HCT116 (cell line): Measurements from ENCODE around the gene SLC35C1. TPM values are rescaled to one million over a fixed set of nuclear protein-coding genes. Genes with fewer than 3 reads are reported as not detected.

Experiments used
- ATAC-seq: fragments of 200-7000 bp; cut with Tn5 transposase; 2 replicates; pipeline ENCODE4 v1.9.1; 2020; ENCODE audit warnings: mild to moderate bottlenecking, moderate library complexity
- BruUV-seq: library from RNA; stranded (reverse); fragments of 400-500 nt; replicated peaks from 2 replicates; lab custom pipeline; 2021; lab: Mats Ljungman, UMichigan
- CTCF ChIA-PET: fragments of 300-600 bp; sonication (Branson Sonifier 250); formaldehyde crosslinking; loops from one replicate; lab custom pipeline; 2021; ENCODE audit warnings: antibody characterized with exemption; lab: Charles Lee
- POLR2A ChIA-PET: fragments of 300-600, 350-600 bp; sonication (Branson Sonifier 250); formaldehyde crosslinking; loops from one replicate; lab custom pipeline; 2021; ENCODE audit warnings: antibody characterized with exemption; lab: Charles Lee
- RAD21 ChIA-PET, 2 experiments: fragments of 300-600 bp; sonication (Branson Sonifier 250); formaldehyde crosslinking; loops; one replicate each; lab custom pipeline; 2023; ENCODE audit warnings: low total read pairs in 2 of 2; ENCODE audit not compliant: uncharacterized antibody in 2 of 2, unreplicated experiment in 2 of 2, low non-redundant PET in 1 of 2; lab: Charles Lee
- DNase-seq: peaks from one replicate; pipeline ENCODE4 v3.0.0-alpha.2; 2010; ENCODE audit warnings: low read depth, low spot score
- H2AFZ ChIP-seq: fragments of 200-600 bp; shearing (Covaris generic), sonication (generic); 2 replicates; pipeline ENCODE4 v1.6.1; 2017; ENCODE audit warnings: low read depth, mixed run types, mixed read lengths, antibody characterized with exemption, low read length; ENCODE audit not compliant: poor library complexity, severe bottlenecking
- H3K27ac ChIP-seq: 2 replicates; pipeline ENCODE4 v1.5.1; 2012; ENCODE audit warnings: low read depth, low read length
- H3K27me3 ChIP-seq: fragments of 200-600 bp; sonication (generic); 2 replicates; pipeline ENCODE4 v1.6.1; 2016; ENCODE audit warnings: mixed run types, low read length, mixed read lengths; ENCODE audit not compliant: insufficient read depth
- H3K36me3 ChIP-seq, 2 experiments: fragments of 200-500 bp in 1 of 2; fragments of 200-600 bp in 1 of 2; sonication (Bioruptor generic) in 1 of 2; sonication (generic) in 1 of 2; 2 replicates each; pipeline versions ENCODE4 v1.5.1 to v1.6.1; 2014 to 2016; ENCODE audit warnings: low read length in 2 of 2, inconsistent platforms in 1 of 2, mixed read lengths in 1 of 2, mixed run types in 1 of 2; ENCODE audit not compliant: insufficient read depth in 2 of 2, control insufficient read depth in 1 of 2
- H3K4me1 ChIP-seq, 2 experiments: fragments of 200-600 bp in 1 of 2; sonication (generic) in 1 of 2; 2 replicates each; pipeline versions ENCODE4 v1.5.1 to v1.6.1; 2012 to 2017; ENCODE audit warnings: low read length in 2 of 2, inconsistent platforms in 1 of 2, mild to moderate bottlenecking in 1 of 2, mixed read lengths in 1 of 2, mixed run types in 1 of 2, moderate library complexity in 1 of 2; ENCODE audit not compliant: insufficient read depth in 2 of 2, control insufficient read depth in 1 of 2
- H3K4me2 ChIP-seq: fragments of 200-600 bp; sonication (generic); 2 replicates; pipeline ENCODE4 v1.6.1; 2017; ENCODE audit warnings: mixed run types, low read length, mixed read lengths
- H3K4me3 ChIP-seq, 2 experiments: fragments of 200-600 bp in 1 of 2; sonication (generic) in 1 of 2; replicated peaks in 1 of 2; 2 replicates each; pipeline ENCODE4 v1.5.1; 2011 to 2016; ENCODE audit warnings: low read length in 2 of 2, control low read depth in 1 of 2, low read depth in 1 of 2, mild to moderate bottlenecking in 1 of 2, mixed read lengths in 1 of 2, mixed run types in 1 of 2
- H3K79me2 ChIP-seq: fragments of 200-600 bp; sonication (generic); 2 replicates; pipeline ENCODE4 v1.6.1; 2017; ENCODE audit warnings: mild to moderate bottlenecking, mixed run types, low read length, moderate library complexity, mixed read lengths; ENCODE audit not compliant: insufficient read depth
- H3K9ac ChIP-seq: fragments of 200-600 bp; sonication (generic); 2 replicates; pipeline ENCODE4 v1.6.1; 2016; ENCODE audit warnings: low read length, mixed read lengths
- H3K9me2 ChIP-seq: fragments of 200-600 bp; sonication (generic), shearing (Covaris generic); 2 replicates; pipeline ENCODE4 v1.6.1; 2017; ENCODE audit warnings: mixed run types, mild to moderate bottlenecking, moderate library complexity; ENCODE audit not compliant: insufficient read depth
- H3K9me3 ChIP-seq, 2 experiments: fragments of 200-500 bp in 1 of 2; fragments of 200-600 bp in 1 of 2; sonication (Bioruptor generic) in 1 of 2; sonication (generic) in 1 of 2; 2 replicates each; pipeline ENCODE4 v1.6.1; 2014 to 2017; ENCODE audit warnings: low read length in 2 of 2, mixed read lengths in 2 of 2, inconsistent platforms in 1 of 2, low read depth in 1 of 2, mild to moderate bottlenecking in 1 of 2, mixed run types in 1 of 2, moderate library complexity in 1 of 2; ENCODE audit not compliant: control insufficient read depth in 1 of 2, insufficient read depth in 1 of 2
- H4K20me1 ChIP-seq: fragments of 200-600 bp; sonication (generic), shearing (Covaris generic); 2 replicates; pipeline ENCODE4 v1.6.1; 2017; ENCODE audit warnings: mixed run types, mild to moderate bottlenecking, moderate library complexity; ENCODE audit not compliant: insufficient read depth
- CBX3 ChIP-seq: IDR thresholded peaks from 2 replicates; pipeline ENCODE4 v1.6.1; 2012; ENCODE audit warnings: low read depth
- EGR1 ChIP-seq: IDR thresholded peaks from 2 replicates; pipeline ENCODE4 v1.6.1; 2012; ENCODE audit warnings: low read depth
- ELF1 ChIP-seq: IDR thresholded peaks from 2 replicates; pipeline ENCODE4 v1.6.1; 2012; ENCODE audit warnings: low read depth, borderline replicate concordance
- POLR2A ChIP-seq: IDR thresholded peaks from 2 replicates; pipeline ENCODE4 v1.7.0; 2011; ENCODE audit warnings: borderline replicate concordance; ENCODE audit not compliant: insufficient read depth, insufficient read length; ENCODE audit errors: extremely low read depth
- POLR2AphosphoS5 ChIP-seq: IDR thresholded peaks from 2 replicates; pipeline ENCODE4 v1.6.1; 2011; ENCODE audit warnings: mild to moderate bottlenecking, low read depth, low read length, moderate library complexity
- RAD21 ChIP-seq: IDR thresholded peaks from 2 replicates; pipeline ENCODE4 v1.6.1; 2012; ENCODE audit warnings: low read depth, mild to moderate bottlenecking
- TCF7L2 ChIP-seq: IDR thresholded peaks from 2 replicates; pipeline ENCODE4 v1.7.0; 2011; ENCODE audit warnings: borderline replicate concordance, inconsistent platforms; ENCODE audit not compliant: insufficient read depth, insufficient read length; ENCODE audit errors: extremely low read depth
- YY1 ChIP-seq: IDR thresholded peaks from 2 replicates; pipeline ENCODE4 v1.6.1; 2011; ENCODE audit warnings: low read length, low read depth, moderate library complexity, mild to moderate bottlenecking; ENCODE audit not compliant: insufficient replicate concordance; ENCODE audit errors: extremely low read depth
- ZFX ChIP-seq: fragments of 450-650 bp; IDR thresholded peaks from 2 replicates; pipeline ENCODE4 v1.6.1; 2017
- intact Hi-C: fragments of 100-400 bp; cut with micrococcal nuclease; formaldehyde crosslinking; loops from 2 replicates; pipeline ENCODE4 v1.10.0; 2022
- total RNA-seq: library from RNA; stranded (reverse); gene quantifications from one replicate; pipeline ENCODE4 v1.2.1, GENCODE V29; 2021; ENCODE audit not compliant: unreplicated experiment
- TF ChIP-seq, protein P1 (sequence below), 3 experiments: fragments of 200-600 bp in 1 of 3; sonication (generic) in 1 of 3; IDR thresholded peaks in 2 of 3; conservative IDR thresholded peaks in 1 of 3; 2 replicates each; pipeline ENCODE4 v1.5.1; 2012 to 2017; ENCODE audit warnings: low read depth in 2 of 3, low read length in 2 of 3, antibody characterized with exemption in 1 of 3, borderline replicate concordance in 1 of 3, control low read depth in 1 of 3, mild to moderate bottlenecking in 1 of 3, mixed read lengths in 1 of 3, mixed run types in 1 of 3, moderate library complexity in 1 of 3; ENCODE audit not compliant: insufficient read depth in 1 of 3
- TF ChIP-seq, protein P2 (sequence below): IDR thresholded peaks from 2 replicates; pipeline ENCODE4 v1.6.1; 2012; ENCODE audit warnings: low read depth
- TF ChIP-seq, protein P3 (sequence below): IDR thresholded peaks from 2 replicates; pipeline ENCODE4 v1.6.1; 2011; ENCODE audit warnings: mild to moderate bottlenecking, low read length, moderate library complexity; ENCODE audit not compliant: insufficient replicate concordance; ENCODE audit errors: extremely low read depth

Gene SLC35C1
- total RNA-seq, 1 experiment from 2014 or later: 18.2 TPM

DNA sequence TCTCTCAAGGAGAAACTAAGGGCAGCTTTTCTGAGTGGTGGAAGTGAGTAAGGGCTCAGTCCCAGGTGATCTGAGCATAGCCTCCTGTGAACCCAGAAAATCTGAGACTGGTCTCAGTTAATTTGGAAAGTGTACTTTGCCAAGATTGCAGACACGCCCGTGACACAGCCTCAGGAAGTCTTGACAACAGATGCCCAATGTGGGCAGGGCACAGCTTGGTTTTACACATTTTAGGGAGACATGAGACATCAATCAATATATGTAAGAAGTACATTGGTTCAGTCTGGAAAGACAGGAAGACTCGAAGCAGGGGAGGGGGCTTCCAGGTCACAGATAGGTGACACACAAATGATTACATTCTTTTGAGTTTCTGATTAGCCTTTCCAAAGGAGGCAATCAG lies 28.8 kb downstream of the SLC35C1 start:
- no peak overlapping the region for H3K9ac ChIP-seq
- H3K4me3 ChIP-seq: no peak overlapping the region
- intact Hi-C loops: no loop called here
- H3K4me1 ChIP-seq: peaks cover 3 to 4% of the 10 kb centered on the region in 2 experiments; a peak in 2 of 4 replicates
- H3K27ac ChIP-seq: no peak overlapping the region
- no TSS peak for BruUV-seq
- ChIA-PET POLR2A (no interaction called here), CTCF (interaction anchor here (1.2 to 2.6 kb wide), 2 partner anchors 9 to 172 kb away, joined by 3 to 9 read pairs; no protein-coding TSS in a partner anchor), RAD21 (no interaction called here)
- no peaks in the 10 kb centered on the region for H3K9me3 ChIP-seq
- no peak for DNase-seq
- H3K4me2 ChIP-seq: no peak overlapping the region
- no peaks in the 10 kb centered on the region for H3K36me3 ChIP-seq
- H3K27me3 ChIP-seq: peaks cover under 1% of the 10 kb centered on the region; the same call in 1 of the 2 replicates
- H2AFZ ChIP-seq: no peak overlapping the region
- no peaks in the 10 kb centered on the region for H4K20me1 ChIP-seq
- no peak for ATAC-seq
- TF ChIP-seq, protein P1, sequence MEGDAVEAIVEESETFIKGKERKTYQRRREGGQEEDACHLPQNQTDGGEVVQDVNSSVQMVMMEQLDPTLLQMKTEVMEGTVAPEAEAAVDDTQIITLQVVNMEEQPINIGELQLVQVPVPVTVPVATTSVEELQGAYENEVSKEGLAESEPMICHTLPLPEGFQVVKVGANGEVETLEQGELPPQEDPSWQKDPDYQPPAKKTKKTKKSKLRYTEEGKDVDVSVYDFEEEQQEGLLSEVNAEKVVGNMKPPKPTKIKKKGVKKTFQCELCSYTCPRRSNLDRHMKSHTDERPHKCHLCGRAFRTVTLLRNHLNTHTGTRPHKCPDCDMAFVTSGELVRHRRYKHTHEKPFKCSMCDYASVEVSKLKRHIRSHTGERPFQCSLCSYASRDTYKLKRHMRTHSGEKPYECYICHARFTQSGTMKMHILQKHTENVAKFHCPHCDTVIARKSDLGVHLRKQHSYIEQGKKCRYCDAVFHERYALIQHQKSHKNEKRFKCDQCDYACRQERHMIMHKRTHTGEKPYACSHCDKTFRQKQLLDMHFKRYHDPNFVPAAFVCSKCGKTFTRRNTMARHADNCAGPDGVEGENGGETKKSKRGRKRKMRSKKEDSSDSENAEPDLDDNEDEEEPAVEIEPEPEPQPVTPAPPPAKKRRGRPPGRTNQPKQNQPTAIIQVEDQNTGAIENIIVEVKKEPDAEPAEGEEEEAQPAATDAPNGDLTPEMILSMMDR (IDR thresholded peaks at IDR 0.05 in 2 of 3, conservative IDR thresholded peaks at IDR 0.05 in 1 of 3; ENCODE audit: borderline replicate concordance in 1 of 3, insufficient read depth in 1 of 3, low read depth in 2 of 3, low read length in 2 of 3): no peak
- TF ChIP-seq POLR2A: no peak
- no peak for TF ChIP-seq RAD21
- no peaks in the 10 kb centered on the region for H3K79me2 ChIP-seq
- H3K9me2 ChIP-seq: no peaks in the 10 kb centered on the region

DNA sequence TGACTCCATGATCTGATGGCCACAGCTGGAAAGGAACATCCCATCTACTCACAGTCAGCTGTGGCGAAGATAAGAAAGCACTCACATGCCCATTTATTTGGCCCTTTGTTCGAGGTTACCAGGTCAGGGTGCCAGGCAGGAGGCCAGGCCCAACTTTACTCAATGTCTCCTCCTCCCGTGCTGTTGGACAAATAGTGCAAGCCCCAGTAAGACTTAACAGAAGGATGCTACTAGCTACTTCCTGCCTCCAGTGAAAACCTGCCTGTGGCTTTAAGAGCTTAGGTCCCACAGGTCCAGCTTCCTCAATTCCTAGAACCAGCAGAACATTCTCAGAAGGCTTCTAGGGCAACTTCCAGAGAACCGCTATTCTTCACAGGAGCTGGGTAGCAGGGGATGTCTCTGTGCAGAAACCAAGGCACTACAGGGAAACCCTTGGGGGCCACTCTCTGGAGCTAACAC lies 29.4 kb downstream of the SLC35C1 start:
- Histone ChIP-seq H4K20me1 (no peaks in the 10 kb centered on the region), H3K79me2 (no peaks in the 10 kb centered on the region), H3K9me2 (no peaks in the 10 kb centered on the region), H3K9ac (no peak overlapping the region), H3K4me3 (no peak overlapping the region), H2AFZ (no peak overlapping the region), H3K4me1 (peaks cover 3 to 4% of the 10 kb centered on the region in 2 experiments; a peak in 2 of 4 replicates), H3K9me3 (no peaks in the 10 kb centered on the region), H3K27ac (no peak overlapping the region), H3K4me2 (no peak overlapping the region), H3K27me3 (no peaks in the 10 kb centered on the region), H3K36me3 (no peaks in the 10 kb centered on the region)
- POLR2A ChIA-PET: no interaction called here
- CTCF ChIA-PET: interaction anchor here (0.9 to 2.6 kb wide), 3 partner anchors 9 to 172 kb away, joined by 3 to 9 read pairs (median 4); no protein-coding TSS in a partner anchor
- intact Hi-C loops: no loop called here
- no peak for DNase-seq
- RAD21 ChIA-PET: no interaction called here
- BruUV-seq: no TSS peak
- ATAC-seq: no peak
- no peak for TF ChIP-seq POLR2AphosphoS5
- TF ChIP-seq CBX3: no peak
- TF ChIP-seq, protein P2, sequence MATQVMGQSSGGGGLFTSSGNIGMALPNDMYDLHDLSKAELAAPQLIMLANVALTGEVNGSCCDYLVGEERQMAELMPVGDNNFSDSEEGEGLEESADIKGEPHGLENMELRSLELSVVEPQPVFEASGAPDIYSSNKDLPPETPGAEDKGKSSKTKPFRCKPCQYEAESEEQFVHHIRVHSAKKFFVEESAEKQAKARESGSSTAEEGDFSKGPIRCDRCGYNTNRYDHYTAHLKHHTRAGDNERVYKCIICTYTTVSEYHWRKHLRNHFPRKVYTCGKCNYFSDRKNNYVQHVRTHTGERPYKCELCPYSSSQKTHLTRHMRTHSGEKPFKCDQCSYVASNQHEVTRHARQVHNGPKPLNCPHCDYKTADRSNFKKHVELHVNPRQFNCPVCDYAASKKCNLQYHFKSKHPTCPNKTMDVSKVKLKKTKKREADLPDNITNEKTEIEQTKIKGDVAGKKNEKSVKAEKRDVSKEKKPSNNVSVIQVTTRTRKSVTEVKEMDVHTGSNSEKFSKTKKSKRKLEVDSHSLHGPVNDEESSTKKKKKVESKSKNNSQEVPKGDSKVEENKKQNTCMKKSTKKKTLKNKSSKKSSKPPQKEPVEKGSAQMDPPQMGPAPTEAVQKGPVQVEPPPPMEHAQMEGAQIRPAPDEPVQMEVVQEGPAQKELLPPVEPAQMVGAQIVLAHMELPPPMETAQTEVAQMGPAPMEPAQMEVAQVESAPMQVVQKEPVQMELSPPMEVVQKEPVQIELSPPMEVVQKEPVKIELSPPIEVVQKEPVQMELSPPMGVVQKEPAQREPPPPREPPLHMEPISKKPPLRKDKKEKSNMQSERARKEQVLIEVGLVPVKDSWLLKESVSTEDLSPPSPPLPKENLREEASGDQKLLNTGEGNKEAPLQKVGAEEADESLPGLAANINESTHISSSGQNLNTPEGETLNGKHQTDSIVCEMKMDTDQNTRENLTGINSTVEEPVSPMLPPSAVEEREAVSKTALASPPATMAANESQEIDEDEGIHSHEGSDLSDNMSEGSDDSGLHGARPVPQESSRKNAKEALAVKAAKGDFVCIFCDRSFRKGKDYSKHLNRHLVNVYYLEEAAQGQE: no peak
- no peak for TF ChIP-seq ZFX
- TF ChIP-seq ELF1: no peak
- TF ChIP-seq EGR1: no peak
- TF ChIP-seq, protein P3, sequence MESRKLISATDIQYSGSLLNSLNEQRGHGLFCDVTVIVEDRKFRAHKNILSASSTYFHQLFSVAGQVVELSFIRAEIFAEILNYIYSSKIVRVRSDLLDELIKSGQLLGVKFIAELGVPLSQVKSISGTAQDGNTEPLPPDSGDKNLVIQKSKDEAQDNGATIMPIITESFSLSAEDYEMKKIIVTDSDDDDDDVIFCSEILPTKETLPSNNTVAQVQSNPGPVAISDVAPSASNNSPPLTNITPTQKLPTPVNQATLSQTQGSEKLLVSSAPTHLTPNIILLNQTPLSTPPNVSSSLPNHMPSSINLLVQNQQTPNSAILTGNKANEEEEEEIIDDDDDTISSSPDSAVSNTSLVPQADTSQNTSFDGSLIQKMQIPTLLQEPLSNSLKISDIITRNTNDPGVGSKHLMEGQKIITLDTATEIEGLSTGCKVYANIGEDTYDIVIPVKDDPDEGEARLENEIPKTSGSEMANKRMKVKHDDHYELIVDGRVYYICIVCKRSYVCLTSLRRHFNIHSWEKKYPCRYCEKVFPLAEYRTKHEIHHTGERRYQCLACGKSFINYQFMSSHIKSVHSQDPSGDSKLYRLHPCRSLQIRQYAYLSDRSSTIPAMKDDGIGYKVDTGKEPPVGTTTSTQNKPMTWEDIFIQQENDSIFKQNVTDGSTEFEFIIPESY: no peak
- TF ChIP-seq YY1: no peak
- TF ChIP-seq TCF7L2: no peak
